Psoas muscle (tissue), 8 donors: ENCODE measurements around the gene EDNRA. TPM values are rescaled to one million over a fixed set of nuclear protein-coding genes. Genes with fewer than 3 reads are reported as not detected.

ENCODE experiments used
- ATAC-seq, 4 donors: fragments of 200-7000 bp; cut with Tn5 transposase; one replicate each; pipeline ENCODE4 v1.9.1; 2020; ENCODE audit warnings: moderate library complexity in 3 of 4, mild to moderate bottlenecking in 2 of 4
- DNase-seq, 2 donors: peaks; one replicate each; pipeline ENCODE4 v3.0.0-alpha.2; 2020
- H3K27ac ChIP-seq: fragments of 200-600 bp; one replicate; pipeline ENCODE4 v1.8.0; 2022
- H3K27me3 ChIP-seq, 3 donors: fragments of 200-600 bp in 1 of 3; one replicate each; pipeline versions ENCODE4 v1.6.1 to v1.8.0; 2013 to 2022; ENCODE audit warnings: low read length in 2 of 3, mild to moderate bottlenecking in 2 of 3, moderate library complexity in 1 of 3; ENCODE audit not compliant: insufficient read depth in 3 of 3
- H3K36me3 ChIP-seq, 2 donors: fragments of 200-600 bp in 1 of 2; one replicate each; pipeline versions ENCODE4 v1.6.1 to v1.8.0; 2013 to 2022; ENCODE audit warnings: low read depth in 1 of 2, mild to moderate bottlenecking in 1 of 2, moderate library complexity in 1 of 2; ENCODE audit not compliant: insufficient read depth in 1 of 2
- H3K4me1 ChIP-seq: fragments of 200-600 bp; one replicate; pipeline ENCODE4 v1.8.0; 2022
- H3K4me3 ChIP-seq: fragments of 200-600 bp; one replicate; pipeline ENCODE4 v1.8.0; 2022; ENCODE audit warnings: mild to moderate bottlenecking
- H3K9me3 ChIP-seq: fragments of 200-600 bp; one replicate; pipeline ENCODE4 v1.8.0; 2022
- WGBS, 3 donors: extraction: QIAGEN DNeasy Blood & Tissue Kit; methylation state at CpG; one replicate each; pipeline versions ENCODE4 v1.1.6 to v1.1.7; 2013; 5-methylcytosine and 5-hydroxymethylcytosine counted together
- intact Hi-C, 2 donors: fragments of 100-400 bp; cut with DNase I; formaldehyde crosslinking; loops; one replicate each; pipeline versions ENCODE4 v1.11.0 to v1.14.2; 2022
- polyA plus RNA-seq, 3 donors: library from polyadenylated mRNA; stranded (reverse); fragments of 200-250 nt; gene quantifications; one replicate each; pipeline ENCODE4 v1.2.3, GENCODE V29; 2013
- total RNA-seq, 4 donors: library from RNA; stranded (reverse); fragmentation: NEBNext Ultra II Directional in 2 of 4; extraction: Animal tissue kit (Norgen Biotek cat#: 25700) in 2 of 4; gene quantifications; one replicate each; pipeline versions ENCODE4 v1.2.1 to v1.2.4, GENCODE V29; 2021 to 2023
- TF ChIP-seq, protein P1 (sequence below): fragments of 200-600 bp; IDR thresholded peaks from one replicate; pipeline ENCODE4 v1.8.0; 2022; ENCODE audit warnings: antibody characterized with exemption
- donor health status: healthy with polysubstance abuse.
- donor health status: DM: no; HTN: no; CAD: no; lungs with moderate emphysema.
- donor health status: Bipolar disorder and iron deficiency.
- donor health status: healthy.
- donor health status: DM: yes; HTN: yes; CAD: no.
- donor health status: DM: no; HTN: no; CAD: no.
- donor health status: DM: no; HTN: no; CAD: no.
- donor health status: DM: yes; HTN: yes; CAD: no.

The EDNRA gene
- total and polyA plus RNA-seq, 7 donors: 0.86 to 5.8 (median 1.8) TPM

DNA sequence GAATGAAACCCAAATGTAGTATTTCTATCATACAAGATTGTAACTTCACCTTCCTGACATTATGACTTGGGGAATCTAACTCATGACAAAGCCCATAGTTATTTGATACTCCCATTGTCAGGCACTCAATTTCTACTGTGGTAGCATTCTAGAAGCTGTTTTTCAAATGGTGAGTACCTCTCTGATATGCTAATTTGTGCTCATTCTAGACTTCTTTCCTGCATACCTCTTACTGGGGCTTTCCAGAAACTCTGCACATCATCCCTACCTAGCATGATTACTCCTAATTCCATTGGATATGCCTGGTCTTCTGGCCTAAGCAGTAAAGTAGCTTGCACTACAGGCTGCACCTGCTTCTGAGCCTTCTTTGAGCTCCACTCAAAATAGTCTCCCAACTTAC is 85.9 kb downstream of the EDNRA start:
- no peak for DNase-seq
- TF ChIP-seq, protein P1, sequence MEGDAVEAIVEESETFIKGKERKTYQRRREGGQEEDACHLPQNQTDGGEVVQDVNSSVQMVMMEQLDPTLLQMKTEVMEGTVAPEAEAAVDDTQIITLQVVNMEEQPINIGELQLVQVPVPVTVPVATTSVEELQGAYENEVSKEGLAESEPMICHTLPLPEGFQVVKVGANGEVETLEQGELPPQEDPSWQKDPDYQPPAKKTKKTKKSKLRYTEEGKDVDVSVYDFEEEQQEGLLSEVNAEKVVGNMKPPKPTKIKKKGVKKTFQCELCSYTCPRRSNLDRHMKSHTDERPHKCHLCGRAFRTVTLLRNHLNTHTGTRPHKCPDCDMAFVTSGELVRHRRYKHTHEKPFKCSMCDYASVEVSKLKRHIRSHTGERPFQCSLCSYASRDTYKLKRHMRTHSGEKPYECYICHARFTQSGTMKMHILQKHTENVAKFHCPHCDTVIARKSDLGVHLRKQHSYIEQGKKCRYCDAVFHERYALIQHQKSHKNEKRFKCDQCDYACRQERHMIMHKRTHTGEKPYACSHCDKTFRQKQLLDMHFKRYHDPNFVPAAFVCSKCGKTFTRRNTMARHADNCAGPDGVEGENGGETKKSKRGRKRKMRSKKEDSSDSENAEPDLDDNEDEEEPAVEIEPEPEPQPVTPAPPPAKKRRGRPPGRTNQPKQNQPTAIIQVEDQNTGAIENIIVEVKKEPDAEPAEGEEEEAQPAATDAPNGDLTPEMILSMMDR: no peak
- no peak overlapping the region for H3K4me3 ChIP-seq
- no peaks in the 10 kb centered on the region for H3K9me3 ChIP-seq
- no peaks in the 10 kb centered on the region for H3K27me3 ChIP-seq
- intact Hi-C loops: no loop called here
- H3K4me1 ChIP-seq: no peaks in the 10 kb centered on the region
- ATAC-seq: no peak
- H3K27ac ChIP-seq: no peak overlapping the region
- no peaks in the 10 kb centered on the region for H3K36me3 ChIP-seq

DNA sequence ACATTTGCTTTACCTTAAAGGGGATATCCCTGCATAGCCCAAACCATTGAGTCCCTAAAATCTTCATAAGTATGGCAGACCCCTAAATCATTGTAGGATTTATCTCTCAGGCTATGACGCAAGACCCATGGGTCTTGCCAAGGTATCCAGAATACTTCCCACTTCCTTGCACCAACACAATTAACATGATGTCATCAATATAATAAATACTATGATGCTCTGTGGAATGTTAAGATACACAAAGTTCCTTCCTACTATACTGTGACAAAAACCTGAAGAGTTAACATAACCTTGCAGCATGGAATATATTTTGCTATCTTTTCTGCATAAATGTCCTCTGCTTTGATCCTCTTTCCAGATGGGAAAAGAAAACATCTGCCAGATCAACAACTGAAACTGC is 86.4 kb downstream of the EDNRA start:
- Histone ChIP-seq H3K4me3 (no peak overlapping the region), H3K27ac (no peak overlapping the region), H3K36me3 (no peaks in the 10 kb centered on the region), H3K27me3 (no peaks in the 10 kb centered on the region), H3K4me1 (no peaks in the 10 kb centered on the region), H3K9me3 (no peaks in the 10 kb centered on the region)
- DNase-seq: no peak
- TF ChIP-seq, protein P1: no peak
- intact Hi-C loops: no loop called here
- ATAC-seq: no peak
- 91 to 96% (median 96%) methylated on average over 1 of the region's 1 CpG for WGBS, 3 donors

DNA sequence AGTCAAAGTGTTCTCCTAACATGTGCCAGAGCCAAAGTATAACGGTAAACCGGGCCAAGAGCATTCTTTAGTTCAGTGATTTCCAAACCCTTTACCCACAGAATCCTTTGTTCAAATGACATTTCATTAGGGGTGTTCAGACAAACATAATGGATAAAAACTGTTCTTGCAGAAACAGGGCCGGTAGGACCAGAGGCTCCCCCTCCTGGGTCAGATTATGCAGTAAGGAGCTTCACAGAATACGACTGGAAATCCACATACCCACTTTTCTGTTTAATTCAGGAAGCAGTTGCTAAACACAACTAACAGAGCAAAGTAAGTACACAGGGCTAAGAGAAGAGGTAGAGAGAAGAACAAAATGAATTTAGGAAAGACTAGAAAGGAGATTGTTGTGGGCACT is 89.7 kb downstream of the EDNRA start:
- Histone ChIP-seq H3K27me3 (no peaks in the 10 kb centered on the region), H3K36me3 (no peaks in the 10 kb centered on the region), H3K27ac (no peak overlapping the region), H3K4me1 (no peaks in the 10 kb centered on the region), H3K9me3 (no peaks in the 10 kb centered on the region), H3K4me3 (no peak overlapping the region)
- intact Hi-C loops: no loop called here
- TF ChIP-seq, protein P1: no peak
- ATAC-seq (no peak), DNase-seq (no peak)
- 48 to 58% (median 51%) methylated on average over 4 of the region's 4 CpGs for WGBS, 3 donors

DNA sequence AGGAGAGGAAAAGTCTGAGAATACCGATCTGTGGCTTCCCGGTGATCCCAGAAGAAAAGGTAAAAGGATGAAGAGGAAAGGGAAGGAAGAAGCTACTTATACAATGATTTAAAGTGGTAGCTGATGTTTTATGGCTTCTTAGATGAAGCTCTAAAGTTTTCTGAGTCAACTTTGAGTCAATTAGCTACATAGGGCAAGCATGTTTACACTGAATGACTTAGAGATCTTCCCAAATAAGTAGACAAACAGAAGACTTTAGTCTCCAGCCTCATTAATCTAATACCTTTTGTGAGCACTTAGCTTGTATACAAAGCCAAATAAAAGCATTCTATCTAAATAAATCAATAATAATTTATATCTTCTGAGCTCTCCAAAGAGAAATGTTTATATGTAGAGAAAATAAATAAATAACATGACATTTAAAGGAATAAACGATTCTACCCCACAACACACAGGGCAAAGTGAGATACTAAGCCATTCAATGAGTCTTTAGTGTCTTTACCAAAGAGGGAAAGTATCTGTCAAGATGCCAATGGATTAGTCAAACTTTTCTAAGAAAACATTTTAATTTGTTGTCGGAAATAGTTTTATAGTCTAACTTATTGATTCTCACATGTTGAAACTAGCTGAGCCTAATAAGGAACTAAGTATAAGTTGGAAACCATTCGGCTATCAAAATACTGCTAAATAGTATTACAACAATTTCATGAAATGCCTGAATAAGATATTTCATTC is 90.3 kb downstream of the EDNRA start:
- no peak for ATAC-seq
- 71 to 79% (median 71%) methylated on average over 5 of the region's 5 CpGs for WGBS, 3 donors
- Histone ChIP-seq H3K27me3 (no peaks in the 10 kb centered on the region), H3K4me3 (no peak overlapping the region), H3K36me3 (no peaks in the 10 kb centered on the region), H3K27ac (no peak overlapping the region), H3K4me1 (no peaks in the 10 kb centered on the region), H3K9me3 (no peaks in the 10 kb centered on the region)
- no peak for DNase-seq
- intact Hi-C loops: no loop called here
- TF ChIP-seq, protein P1: no peak

DNA sequence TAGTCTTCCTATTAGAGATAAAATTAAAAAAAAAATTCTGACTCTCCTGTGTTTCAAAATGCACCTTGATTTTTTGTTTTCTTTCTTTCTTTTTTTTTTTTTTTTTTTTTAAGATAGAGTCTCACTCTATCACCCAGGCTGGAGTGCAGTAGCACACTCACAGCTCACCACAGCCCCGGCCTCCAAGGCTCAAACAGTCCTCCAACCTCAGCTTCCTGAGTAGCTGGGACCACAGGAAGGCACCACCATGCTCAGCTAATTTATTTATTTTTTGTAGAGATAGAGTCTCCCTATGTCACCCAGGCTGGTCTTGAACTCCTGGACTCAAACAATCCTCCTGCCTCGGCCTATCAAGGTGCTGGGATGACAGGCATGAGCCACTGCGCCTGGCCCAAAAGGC is 95.2 kb downstream of the EDNRA start:
- no peak overlapping the region for H3K27ac ChIP-seq
- no peak overlapping the region for H3K4me3 ChIP-seq
- TF ChIP-seq, protein P1: no peak
- WGBS, 3 donors: 90 to 96% (median 95%) methylated on average over 3 of the region's 3 CpGs
- no peak for ATAC-seq
- no peaks in the 10 kb centered on the region for H3K27me3 ChIP-seq
- H3K4me1 ChIP-seq: no peaks in the 10 kb centered on the region
- DNase-seq: no peak
- intact Hi-C loops: no loop called here
- no peaks in the 10 kb centered on the region for H3K36me3 ChIP-seq
- H3K9me3 ChIP-seq: no peaks in the 10 kb centered on the region
